ENCODE data around the gene CDCP2.

- TF ChIP-seq CTCF (conservative IDR thresholded peaks at IDR 0.05; ENCODE audit: low read depth, low read length), result no peak
- no peak for TF ChIP-seq EZH2 (IDR thresholded peaks at IDR 0.05; ENCODE audit: low read length, unreplicated experiment)
- no peak for TF ChIP-seq EZH2phosphoT487 (IDR thresholded peaks at IDR 0.05; ENCODE audit: borderline replicate concordance, low read length)
These were observed 28.3 kb downstream of the CDCP2 start for GRCh38 chr1:54124472-54124871.

Measured in PC-3 (cell line).